ENCODE data around the gene PTGFR.

Gene PTGFR

GRCh38 chr1:78577257-78578100 is 86.7 kb downstream of the PTGFR start:
- Histone ChIP-seq H3K27ac (ENCODE audit: insufficient read depth, low read depth, low read length, poor library complexity, severe bottlenecking) (no peak overlapping the region), H3K36me3 (ENCODE audit: control insufficient read depth, insufficient read depth, low read length) (no peaks in the 10 kb centered on the region), H3K9me3 (ENCODE audit: control insufficient read depth, low read length) (no peaks in the 10 kb centered on the region), H3K27me3 (ENCODE audit: control insufficient read depth, insufficient read depth, low read length, poor library complexity, severe bottlenecking) (no peaks in the 10 kb centered on the region), H3K4me3 (ENCODE audit: insufficient read depth, low read depth, low read length) (no peak overlapping the region), H3K4me1 (ENCODE audit: control insufficient read depth, insufficient read depth, low read length) (no peaks in the 10 kb centered on the region)
- 92 to 94% methylated on average over 6 to 8 of the region's 9 CpGs for WGBS, 2 experiments

GRCh38 chr1:78586572-78586971 is 95.8 kb downstream of the PTGFR start:
- H3K4me3 ChIP-seq (ENCODE audit: insufficient read depth, low read depth, low read length): no peak overlapping the region
- no peaks in the 10 kb centered on the region for H3K9me3 ChIP-seq (ENCODE audit: control insufficient read depth, low read length)
- 100% methylated on average over 1 of the region's 1 CpG for WGBS, 2 experiments
- no peaks in the 10 kb centered on the region for H3K27me3 ChIP-seq (ENCODE audit: control insufficient read depth, insufficient read depth, low read length, poor library complexity, severe bottlenecking)
- no peaks in the 10 kb centered on the region for H3K36me3 ChIP-seq (ENCODE audit: control insufficient read depth, insufficient read depth, low read length)
- H3K27ac ChIP-seq (ENCODE audit: insufficient read depth, low read depth, low read length, poor library complexity, severe bottlenecking): no peak overlapping the region
- H3K4me1 ChIP-seq (ENCODE audit: control insufficient read depth, insufficient read depth, low read length): no peaks in the 10 kb centered on the region

- H3K27me3 ChIP-seq (ENCODE audit: control insufficient read depth, insufficient read depth, low read length, poor library complexity, severe bottlenecking): no peaks in the 10 kb centered on the region
- H3K4me3 ChIP-seq (ENCODE audit: insufficient read depth, low read depth, low read length): no peak overlapping the region
- H3K4me1 ChIP-seq (ENCODE audit: control insufficient read depth, insufficient read depth, low read length): no peaks in the 10 kb centered on the region
- no peak overlapping the region for H3K27ac ChIP-seq (ENCODE audit: insufficient read depth, low read depth, low read length, poor library complexity, severe bottlenecking)
- WGBS, 2 experiments: 93 to 94% methylated on average over 1 of the region's 1 CpG
- H3K36me3 ChIP-seq (ENCODE audit: control insufficient read depth, insufficient read depth, low read length): no peaks in the 10 kb centered on the region
- no peaks in the 10 kb centered on the region for H3K9me3 ChIP-seq (ENCODE audit: control insufficient read depth, low read length)
These were observed 96.4 kb downstream of the PTGFR start for GRCh38 chr1:78587211-78587610.

Data from ectodermal cell (in vitro differentiated cells).